Kidney (tissue), 14 donors: ENCODE measurements around the gene OCEL1. TPM values are rescaled to one million over a fixed set of nuclear protein-coding genes. Genes with fewer than 3 reads are reported as not detected.
A peak's percentile ranks its signal among the peaks of the same experiment; 100 is the strongest.

ENCODE experiments used
- DNase-seq, 5 donors: peaks; one replicate each; pipeline ENCODE4 v3.0.0-alpha.2; 2013 to 2020
- FAIRE-seq: peaks from 2 replicates; lab custom pipeline; 2012; peaks lifted over from hg19 to GRCh38; lab: Jason Lieb, UNC
- H3K27ac ChIP-seq, 2 donors: one replicate each; pipeline ENCODE4 v1.7.0; 2013; ENCODE audit warnings: low read depth in 2 of 2, low read length in 2 of 2, inconsistent platforms in 1 of 2
- H3K27me3 ChIP-seq: one replicate; pipeline ENCODE4 v1.7.1; 2013; ENCODE audit warnings: low read length, inconsistent platforms; ENCODE audit not compliant: control insufficient read depth, insufficient read depth
- H3K36me3 ChIP-seq, 3 donors: one replicate each; pipeline versions ENCODE4 v1.7.0 to v1.7.1; 2013; ENCODE audit warnings: low read length in 3 of 3, control low read depth in 1 of 3, inconsistent platforms in 1 of 3; ENCODE audit not compliant: insufficient read depth in 3 of 3, control insufficient read depth in 2 of 3
- H3K4me1 ChIP-seq, 3 donors: one replicate each; pipeline versions ENCODE4 v1.7.0 to v1.7.1; 2013; ENCODE audit warnings: low read length in 3 of 3, inconsistent platforms in 1 of 3, low read depth in 1 of 3; ENCODE audit not compliant: control insufficient read depth in 2 of 3, insufficient read depth in 2 of 3
- H3K4me3 ChIP-seq, 3 donors: one replicate each; pipeline versions ENCODE4 v1.7.0 to v1.8.1; 2013; ENCODE audit warnings: low read length in 3 of 3, control low read depth in 1 of 3, inconsistent platforms in 1 of 3
- H3K9ac ChIP-seq, 3 donors: one replicate each; pipeline versions ENCODE4 v1.7.0 to v1.7.1; 2013; ENCODE audit warnings: low read length in 3 of 3, control low read depth in 1 of 3, inconsistent platforms in 1 of 3
- H3K9me3 ChIP-seq, 3 donors: one replicate each; pipeline versions ENCODE4 v1.7.0 to v1.7.1; 2013; ENCODE audit warnings: low read length in 3 of 3, control low read depth in 1 of 3, inconsistent platforms in 1 of 3; ENCODE audit not compliant: control insufficient read depth in 2 of 3, insufficient read depth in 1 of 3
- intact Hi-C: fragments of 100-400 bp; cut with DNase I; formaldehyde crosslinking; loops from one replicate; pipeline ENCODE4 v1.11.1; 2022
- polyA plus RNA-seq: library from polyadenylated mRNA; stranded (reverse); fragments of 350-450 nt; fragmentation: Illumina TruSeq; extraction: RNeasy Lipid Tissue Mini Kit (QIAGEN cat#74804); gene quantifications from one replicate; pipeline ENCODE4 v1.2.3, GENCODE V29; 2014; ENCODE audit warnings: low read depth, low replicate concordance; ENCODE audit not compliant: insufficient read depth
- total RNA-seq: library from RNA; stranded (reverse); fragmentation: NEBNext Ultra II Directional; extraction: Animal tissue kit (Norgen Biotek cat#: 25700); gene quantifications from one replicate; pipeline ENCODE4 v1.2.1, GENCODE V29; 2021
- TF ChIP-seq, protein P1 (sequence below): IDR thresholded peaks from 3 replicates; pipeline ENCODE4 v1.5.1; 2012; ENCODE audit warnings: mild to moderate bottlenecking, moderate library complexity, borderline replicate concordance; ENCODE audit not compliant: insufficient read depth; ENCODE audit errors: extremely low read depth
- donor health status: control.
- donor health status: control.
- donor health status: control.
- donor health status: control.
- donor health status: control.
- donor health status: DM: yes; HTN: yes; CAD: no.
- donor health status: Normal renal cell carcinoma (clear cell type).

OCEL1 gene
- total and polyA plus RNA-seq, 2 donors from 2014 or later = 35.3 to 80.1 TPM

- H3K9ac ChIP-seq = peak within 1 kb of the TSS; percentile 6 to 81 (median 69)
- H3K4me3 ChIP-seq = peak within 1 kb of the TSS; percentile 69 to 86 (median 82)
- TF ChIP-seq, protein P1, sequence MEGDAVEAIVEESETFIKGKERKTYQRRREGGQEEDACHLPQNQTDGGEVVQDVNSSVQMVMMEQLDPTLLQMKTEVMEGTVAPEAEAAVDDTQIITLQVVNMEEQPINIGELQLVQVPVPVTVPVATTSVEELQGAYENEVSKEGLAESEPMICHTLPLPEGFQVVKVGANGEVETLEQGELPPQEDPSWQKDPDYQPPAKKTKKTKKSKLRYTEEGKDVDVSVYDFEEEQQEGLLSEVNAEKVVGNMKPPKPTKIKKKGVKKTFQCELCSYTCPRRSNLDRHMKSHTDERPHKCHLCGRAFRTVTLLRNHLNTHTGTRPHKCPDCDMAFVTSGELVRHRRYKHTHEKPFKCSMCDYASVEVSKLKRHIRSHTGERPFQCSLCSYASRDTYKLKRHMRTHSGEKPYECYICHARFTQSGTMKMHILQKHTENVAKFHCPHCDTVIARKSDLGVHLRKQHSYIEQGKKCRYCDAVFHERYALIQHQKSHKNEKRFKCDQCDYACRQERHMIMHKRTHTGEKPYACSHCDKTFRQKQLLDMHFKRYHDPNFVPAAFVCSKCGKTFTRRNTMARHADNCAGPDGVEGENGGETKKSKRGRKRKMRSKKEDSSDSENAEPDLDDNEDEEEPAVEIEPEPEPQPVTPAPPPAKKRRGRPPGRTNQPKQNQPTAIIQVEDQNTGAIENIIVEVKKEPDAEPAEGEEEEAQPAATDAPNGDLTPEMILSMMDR = no peak
- H3K27ac ChIP-seq = peak within 1 kb of the TSS; percentile 87 to 88
- DNase-seq = peak in 1 of 5 donors; percentile 75
- H3K4me1 ChIP-seq = peaks cover 2 to 30% (median 28%) of the 10 kb centered on the region in 3 donors
- no peaks in the 10 kb centered on the region for H3K36me3 ChIP-seq
- no peaks in the 10 kb centered on the region for H3K9me3 ChIP-seq
- H3K27me3 ChIP-seq = no peaks in the 10 kb centered on the region
- intact Hi-C loops = no loop called here
- FAIRE-seq = no peak
These were observed 19.5 kb downstream of the OCEL1 start, which contains the start of gene NR2F6 for GRCh38 chr19:17245535-17245984. NR2F6 (minus strand) TSS chr19:17245919; CDS start chr19:17245220, 699 bp downstream.

- Histone ChIP-seq H3K9ac (peak overlapping the region in 2 of 3 donors; percentile 16 to 26), H3K4me3 (peak overlapping the region in 2 of 3 donors; percentile 16 to 65), H3K4me1 (peaks cover 2 to 28% (median 25%) of the 10 kb centered on the region in 3 donors), H3K36me3 (no peaks in the 10 kb centered on the region), H3K27ac (peak overlapping the region; percentile 75 to 87), H3K27me3 (no peaks in the 10 kb centered on the region), H3K9me3 (no peaks in the 10 kb centered on the region)
- DNase-seq (peak in 1 of 5 donors; percentile 84), FAIRE-seq (no peak)
- TF ChIP-seq, protein P1 = no peak
- intact Hi-C loops = no loop called here
These were observed 20.8 kb downstream of the OCEL1 start for GRCh38 chr19:17246681-17247425.

- intact Hi-C loops = no loop called here
- H3K4me1 ChIP-seq = peaks cover 2 to 19% (median 14%) of the 10 kb centered on the region in 3 donors
- peak overlapping the region in 1 of 2 donors; percentile 43 for H3K27ac ChIP-seq
- H3K9ac ChIP-seq = peak overlapping the region in 1 of 3 donors; percentile 30
- H3K27me3 ChIP-seq = no peaks in the 10 kb centered on the region
- H3K4me3 ChIP-seq = no peak overlapping the region
- peak in 4 of 5 donors; percentile 67 to 80 (median 76) for DNase-seq
- H3K9me3 ChIP-seq = no peaks in the 10 kb centered on the region
- FAIRE-seq = no peak
- no peaks in the 10 kb centered on the region for H3K36me3 ChIP-seq
- TF ChIP-seq, protein P1 = no peak
These were observed 22.2 kb downstream of the OCEL1 start for GRCh38 chr19:17248011-17248776.
